ENCODE data around the gene TXNRD1. TPM values are rescaled to one million over a fixed set of nuclear protein-coding genes. Genes with fewer than 3 reads are reported as not detected.

TXNRD1 gene
- total and polyA plus RNA-seq, 2 of the 8 experiments (the other 6 are each of a cell fraction or from before 2014, with no cell fraction given) = 56.8 to 127 TPM

DNA sequence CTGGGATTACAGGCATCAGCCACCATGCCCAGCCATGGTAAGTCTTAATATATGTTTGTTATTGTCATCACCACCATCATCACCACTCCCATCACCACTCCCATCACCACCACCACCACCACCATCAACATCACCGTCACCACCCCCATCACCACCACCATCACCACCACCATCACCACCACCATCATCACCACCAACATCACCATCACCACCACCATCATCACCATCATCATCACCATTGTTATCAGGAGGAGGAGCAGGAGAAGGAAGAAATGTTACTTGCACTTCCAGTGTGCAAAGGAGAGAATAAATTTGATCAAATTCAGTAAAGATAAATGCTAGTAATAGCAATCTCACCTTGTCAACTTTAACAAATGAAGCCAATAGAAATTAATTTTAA lies 169.9 kb downstream of the TXNRD1 start (continued):
- TF ChIP-seq EZH2 (IDR thresholded peaks at IDR 0.05; ENCODE audit: low read depth, low read length, severe bottlenecking) (no peak), POLR2A (IDR thresholded peaks at IDR 0.05; ENCODE audit: control extremely low read depth in 1 of 2, low read depth in 2 of 2, low read length in 2 of 2) (no peak), CHD2 (IDR thresholded peaks at IDR 0.05; ENCODE audit: low read length) (no peak)

Data from H1 (cell line).